Activated T-helper 2 cell treated with anti-CD3 and anti-CD28 coated beads, Interferon-gamma antibody, Interleukin-2, Interleukin-4, amounts not matched to agents 10 μg/mL and 5 μg/mL and 100 μg/mL, durations not matched to agents 14 hours and 24 hours and 36 hours (primary cell): ENCODE results near the gene COBL. TPM values are rescaled to one million over a fixed set of nuclear protein-coding genes. Genes with fewer than 3 reads are reported as not detected.

Experiments
- DNase-seq: peaks from one replicate; pipeline ENCODE4 v3.0.0; 2021; ENCODE audit warnings: low spot score
- H3K27ac Mint-ChIP-seq: one replicate; pipeline ENCODE4 v1.8.0; 2021; ENCODE audit warnings: mixed read lengths
- H3K27me3 Mint-ChIP-seq: one replicate; pipeline ENCODE4 v1.8.0; 2021; ENCODE audit warnings: low read depth, mixed read lengths
- H3K36me3 Mint-ChIP-seq: one replicate; pipeline ENCODE4 v1.8.0; 2021; ENCODE audit warnings: low read depth, mixed read lengths
- H3K4me1 Mint-ChIP-seq: one replicate; pipeline ENCODE4 v1.8.0; 2021; ENCODE audit warnings: low read depth, mixed read lengths
- H3K4me3 Mint-ChIP-seq: one replicate; pipeline ENCODE4 v1.8.0; 2021; ENCODE audit warnings: low read depth, mild to moderate bottlenecking, moderate library complexity, mixed read lengths
- H3K9me3 Mint-ChIP-seq: one replicate; pipeline ENCODE4 v1.8.0; 2021; ENCODE audit warnings: mixed read lengths
- intact Hi-C: fragments of 100-400 bp; cut with micrococcal nuclease; formaldehyde crosslinking; loops from one replicate; pipeline ENCODE4 v1.15.1; 2023
- total RNA-seq: library from RNA; stranded (reverse); gene quantifications from 2 replicates; pipeline ENCODE4 v1.2.3, GENCODE V29; 2022

COBL gene
- total RNA-seq, 1 donor from 2014 or later, result not detected

DNA sequence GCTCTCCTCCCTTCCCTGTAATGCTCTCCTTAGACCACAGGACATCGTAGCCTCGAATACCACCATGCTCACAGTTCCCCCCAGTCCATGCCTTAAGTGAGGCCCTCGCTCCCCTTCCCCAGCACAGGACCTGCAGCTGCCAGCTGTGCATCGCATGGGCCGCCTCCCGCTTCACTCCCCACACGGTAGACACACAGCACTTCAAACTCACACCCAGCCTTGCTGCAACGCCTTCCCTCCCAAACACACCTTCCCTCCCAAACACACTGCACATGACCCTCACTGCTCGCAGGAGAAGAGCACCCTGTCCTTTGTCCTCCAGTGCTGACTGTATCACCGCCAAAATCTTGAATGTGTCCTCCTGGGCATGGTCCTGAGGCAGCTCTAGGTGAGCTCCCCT is 42.6 kb downstream of the COBL start:
- Mint-ChIP-seq H3K4me1 (no peaks in the 10 kb centered on the region), H3K4me3 (no peak overlapping the region), H3K9me3 (no peaks in the 10 kb centered on the region), H3K27ac (no peak overlapping the region), H3K36me3 (no peaks in the 10 kb centered on the region), H3K27me3 (no peaks in the 10 kb centered on the region)
- no peak for DNase-seq
- intact Hi-C loops, result no loop called here

DNA sequence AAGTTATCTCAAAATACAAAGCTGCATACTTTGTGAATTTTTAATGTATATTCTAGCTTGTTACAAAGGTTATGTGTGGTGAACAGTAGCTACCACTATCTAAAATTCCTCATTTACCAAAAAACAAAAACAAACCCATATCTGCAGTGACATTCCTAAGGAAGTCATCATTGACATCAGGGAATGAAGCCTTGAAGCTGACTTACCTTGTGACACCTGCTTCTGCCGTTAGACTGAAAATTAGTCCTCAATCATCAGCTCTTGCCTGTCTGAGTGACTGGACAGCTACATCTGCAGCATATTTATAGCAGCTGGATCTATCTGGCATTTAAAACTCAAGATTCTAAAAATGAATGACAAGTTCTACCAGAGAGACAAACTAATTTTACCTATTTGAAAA is 43.2 kb downstream of the COBL start:
- intact Hi-C loops, result no loop called here
- H3K27me3 Mint-ChIP-seq, result no peaks in the 10 kb centered on the region
- no peak overlapping the region for H3K27ac Mint-ChIP-seq
- H3K4me1 Mint-ChIP-seq, result no peaks in the 10 kb centered on the region
- H3K4me3 Mint-ChIP-seq, result no peak overlapping the region
- H3K36me3 Mint-ChIP-seq, result no peaks in the 10 kb centered on the region
- no peak for DNase-seq
- no peaks in the 10 kb centered on the region for H3K9me3 Mint-ChIP-seq

GRCh38 chr7:51270965-51271364 is 45.6 kb downstream of the COBL start:
- Mint-ChIP-seq H3K4me1 (no peaks in the 10 kb centered on the region), H3K9me3 (no peaks in the 10 kb centered on the region), H3K4me3 (no peak overlapping the region), H3K27me3 (no peaks in the 10 kb centered on the region), H3K27ac (no peak overlapping the region), H3K36me3 (no peaks in the 10 kb centered on the region)
- intact Hi-C loops, result no loop called here
- no peak for DNase-seq

DNA sequence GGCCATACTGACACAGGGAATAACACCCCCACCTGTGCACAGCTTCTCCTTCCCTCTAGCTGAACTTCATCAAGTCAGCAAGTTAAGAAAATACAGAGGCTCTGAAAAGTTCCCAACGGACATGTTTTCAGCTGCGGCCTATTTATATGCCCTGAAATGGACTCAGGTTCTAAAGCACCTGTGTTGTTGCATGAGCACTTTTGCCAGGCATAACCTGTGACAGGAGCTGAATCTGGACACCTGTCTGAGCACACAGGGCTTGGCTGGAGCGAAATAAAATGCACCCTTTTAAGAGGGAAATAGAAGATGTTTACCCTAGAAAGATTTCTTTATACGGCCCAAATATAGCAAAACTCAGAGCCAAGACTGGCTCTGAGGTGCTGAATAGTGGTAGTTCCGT is 46.7 kb downstream of the COBL start:
- no peaks in the 10 kb centered on the region for H3K9me3 Mint-ChIP-seq
- H3K4me3 Mint-ChIP-seq, result no peak overlapping the region
- no peaks in the 10 kb centered on the region for H3K27me3 Mint-ChIP-seq
- H3K4me1 Mint-ChIP-seq, result no peaks in the 10 kb centered on the region
- H3K36me3 Mint-ChIP-seq, result no peaks in the 10 kb centered on the region
- intact Hi-C loops, result no loop called here
- H3K27ac Mint-ChIP-seq, result no peak overlapping the region
- no peak for DNase-seq

DNA sequence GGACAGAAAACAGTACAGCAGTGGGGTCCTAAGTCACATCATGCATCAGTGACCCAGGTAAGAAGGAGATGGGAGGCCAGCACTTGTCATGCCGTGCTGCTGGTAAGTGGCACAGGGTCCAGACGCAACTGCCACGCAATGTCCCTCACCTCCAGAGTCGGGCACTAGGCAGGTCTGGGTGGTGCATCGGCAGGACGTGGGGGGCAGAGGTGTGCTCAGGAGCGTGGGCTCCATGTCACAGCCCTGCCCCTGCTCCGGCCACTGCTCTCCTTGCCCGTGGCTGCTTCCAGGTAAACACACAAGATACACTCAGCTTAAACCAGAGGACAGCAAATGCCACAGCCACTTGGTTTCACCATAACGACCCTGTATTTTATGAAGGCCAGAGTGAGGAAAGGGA is 47.3 kb downstream of the COBL start:
- Mint-ChIP-seq H3K27ac (no peak overlapping the region), H3K9me3 (no peaks in the 10 kb centered on the region), H3K27me3 (no peaks in the 10 kb centered on the region), H3K4me3 (no peak overlapping the region), H3K4me1 (no peaks in the 10 kb centered on the region), H3K36me3 (no peaks in the 10 kb centered on the region)
- no peak for DNase-seq
- intact Hi-C loops, result no loop called here

- intact Hi-C loops, result no loop called here
- Mint-ChIP-seq H3K4me1 (no peaks in the 10 kb centered on the region), H3K27me3 (no peaks in the 10 kb centered on the region), H3K27ac (no peak overlapping the region), H3K9me3 (no peaks in the 10 kb centered on the region), H3K36me3 (no peaks in the 10 kb centered on the region), H3K4me3 (no peak overlapping the region)
- DNase-seq, result no peak
These were observed 47.8 kb downstream of the COBL start for GRCh38 chr7:51268859-51269258.

- no peak overlapping the region for H3K4me3 Mint-ChIP-seq
- H3K9me3 Mint-ChIP-seq, result no peaks in the 10 kb centered on the region
- DNase-seq, result no peak
- intact Hi-C loops, result no loop called here
- H3K4me1 Mint-ChIP-seq, result no peaks in the 10 kb centered on the region
- no peaks in the 10 kb centered on the region for H3K36me3 Mint-ChIP-seq
- no peak overlapping the region for H3K27ac Mint-ChIP-seq
- H3K27me3 Mint-ChIP-seq, result no peaks in the 10 kb centered on the region
These were observed 49.4 kb downstream of the COBL start for GRCh38 chr7:51267169-51267568.

GRCh38 chr7:51265066-51265907 is 51.3 kb downstream of the COBL start:
- no peaks in the 10 kb centered on the region for H3K4me1 Mint-ChIP-seq
- H3K36me3 Mint-ChIP-seq, result no peaks in the 10 kb centered on the region
- H3K27ac Mint-ChIP-seq, result no peak overlapping the region
- no peaks in the 10 kb centered on the region for H3K27me3 Mint-ChIP-seq
- DNase-seq, result no peak
- H3K9me3 Mint-ChIP-seq, result no peaks in the 10 kb centered on the region
- H3K4me3 Mint-ChIP-seq, result no peak overlapping the region
- intact Hi-C loops, result no loop called here

GRCh38 chr7:51263631-51264484 is 52.8 kb downstream of the COBL start:
- intact Hi-C loops, result no loop called here
- Mint-ChIP-seq H3K9me3 (no peaks in the 10 kb centered on the region), H3K4me1 (no peaks in the 10 kb centered on the region), H3K36me3 (no peaks in the 10 kb centered on the region), H3K4me3 (no peak overlapping the region), H3K27ac (no peak overlapping the region), H3K27me3 (no peaks in the 10 kb centered on the region)
- DNase-seq, result no peak

DNA sequence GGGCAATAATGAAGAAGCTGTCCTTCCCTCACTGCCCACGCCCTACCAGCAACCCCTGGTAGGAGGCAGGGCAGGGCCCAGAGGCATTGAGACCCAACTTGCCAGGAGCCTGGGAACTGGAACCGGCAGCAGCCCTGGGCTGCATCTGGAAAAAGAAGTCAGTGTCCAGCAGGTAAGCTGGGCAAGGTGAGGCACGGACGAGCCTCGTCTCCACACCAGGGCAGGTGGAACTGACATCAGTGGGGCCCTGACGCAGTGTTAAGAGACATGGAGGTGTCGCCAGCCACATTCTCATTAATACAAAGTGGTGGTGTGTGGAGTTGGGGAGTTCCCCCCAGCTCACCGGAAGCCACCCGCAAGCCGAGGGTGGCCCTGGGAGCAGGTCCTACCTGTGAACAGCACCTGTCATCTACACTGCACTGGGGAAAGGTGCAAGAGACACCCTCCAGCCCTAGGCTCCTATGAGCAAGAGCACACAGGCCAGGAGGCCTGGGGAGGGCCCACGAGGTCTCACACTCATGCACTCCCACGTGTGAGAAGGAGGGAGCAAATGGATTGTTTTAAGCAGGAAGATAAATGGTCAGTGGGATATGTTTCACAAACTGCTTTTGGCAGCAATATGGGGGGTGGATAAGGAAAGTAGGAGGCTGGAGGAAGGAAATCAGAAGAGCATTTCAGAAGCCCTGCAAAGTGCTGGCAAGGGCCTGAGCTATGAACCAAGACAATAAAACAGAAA is 53.6 kb downstream of the COBL start:
- Mint-ChIP-seq H3K4me3 (no peak overlapping the region), H3K9me3 (no peaks in the 10 kb centered on the region), H3K27me3 (no peaks in the 10 kb centered on the region), H3K4me1 (no peaks in the 10 kb centered on the region), H3K36me3 (no peaks in the 10 kb centered on the region), H3K27ac (no peak overlapping the region)
- no peak for DNase-seq
- intact Hi-C loops, result no loop called here

DNA sequence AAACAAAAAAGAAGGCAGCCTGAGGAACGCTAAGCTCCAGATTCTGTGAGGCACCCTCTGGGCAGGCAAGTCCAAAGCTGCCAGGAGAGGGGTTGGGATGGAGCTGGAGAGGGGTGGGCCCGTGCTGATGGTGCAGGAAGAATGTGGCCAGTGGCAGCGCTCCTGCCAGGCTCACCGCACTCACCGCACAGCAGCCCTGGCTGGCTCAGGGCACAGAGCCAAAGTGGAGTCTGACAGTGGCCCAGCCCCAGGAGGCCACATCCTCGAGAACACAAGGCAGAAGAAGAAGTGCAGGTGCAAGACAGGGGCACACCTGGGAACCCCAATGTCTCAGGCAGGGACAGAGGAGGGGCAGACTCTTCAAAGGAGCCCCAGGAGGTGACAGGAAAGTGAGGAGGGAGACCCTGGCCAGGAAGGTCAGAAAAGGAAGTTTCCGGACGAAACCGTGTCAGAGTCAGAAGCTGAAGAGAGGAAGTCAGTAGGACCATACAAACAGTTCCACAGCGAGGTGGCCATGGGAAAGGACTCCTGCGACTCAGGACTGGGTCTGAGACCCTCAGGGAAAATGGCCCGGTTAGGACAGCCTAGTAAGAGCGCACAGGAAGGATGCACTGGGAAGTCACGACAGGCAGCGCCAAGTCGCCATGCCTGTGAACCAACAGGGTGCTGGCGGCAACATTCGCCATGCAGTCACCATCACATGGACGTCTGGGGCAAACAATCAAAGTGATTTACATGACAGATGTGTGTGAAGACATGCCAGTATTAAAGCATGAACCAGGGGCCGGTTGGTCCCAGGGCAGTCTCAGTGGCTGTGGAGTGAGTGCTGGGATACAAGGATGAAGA is 54.4 kb downstream of the COBL start:
- no peak overlapping the region for H3K27ac Mint-ChIP-seq
- no peaks in the 10 kb centered on the region for H3K36me3 Mint-ChIP-seq
- H3K4me1 Mint-ChIP-seq, result no peaks in the 10 kb centered on the region
- peaks cover under 1% of the 10 kb centered on the region for H3K27me3 Mint-ChIP-seq
- intact Hi-C loops, result no loop called here
- H3K9me3 Mint-ChIP-seq, result no peaks in the 10 kb centered on the region
- H3K4me3 Mint-ChIP-seq, result no peak overlapping the region
- no peak for DNase-seq

- intact Hi-C loops, result no loop called here
- Mint-ChIP-seq H3K27ac (no peak overlapping the region), H3K36me3 (no peaks in the 10 kb centered on the region), H3K9me3 (no peaks in the 10 kb centered on the region), H3K27me3 (peaks cover 1% of the 10 kb centered on the region), H3K4me1 (no peaks in the 10 kb centered on the region), H3K4me3 (no peak overlapping the region)
- no peak for DNase-seq
These were observed 55.3 kb downstream of the COBL start for GRCh38 chr7:51261117-51261835.
